Body of pancreas (tissue), 4 donors: Measurements from ENCODE around the gene PKIB.

Source experiments
- CTCF ChIP-seq, 7 experiments: fragments of 450-650 bp in 4 of 7; fragments of 200-600 bp in 3 of 7; sonication (generic) in 3 of 7; IDR thresholded peaks; one replicate each; pipeline ENCODE4 v1.5.1; 2016 to 2019; ENCODE audit warnings: antibody characterized with exemption in 7 of 7
- POLR2A ChIP-seq, 3 donors: fragments of 450-650 bp; IDR thresholded peaks; one replicate each; pipeline ENCODE4 v1.6.1; 2016; ENCODE audit warnings: antibody characterized with exemption in 3 of 3, mild to moderate bottlenecking in 2 of 3

GRCh38 chr6:122694602-122695001, 84.4 kb downstream of the PKIB start:
- TF ChIP-seq CTCF (IDR thresholded peaks at IDR 0.05), result no peak
- TF ChIP-seq POLR2A (IDR thresholded peaks at IDR 0.05), result no peak
